HG03175 (cell line): Measurements from ENCODE around the gene FSTL4.
"Not testable (repeated sequence)": the region's sequence is repeated elsewhere in the genome, so short reads cannot be mapped to it uniquely, and the experiment has no call there.

Experiments
- ATAC-seq: cut with Tn5 transposase; IDR thresholded peaks from one replicate; pipeline ENCODE4 v1.9.1; 2021; ENCODE audit warnings: mild to moderate bottlenecking, moderate library complexity; ENCODE audit not compliant: unreplicated experiment

Gene FSTL4

GRCh38 chr5:133559960-133560359, 52.4 kb downstream of the FSTL4 start:
- ATAC-seq = no peak

- no peak for ATAC-seq
Observed at GRCh38 chr5:133556551-133556950, 55.8 kb downstream of the FSTL4 start.

- ATAC-seq = no peak
Observed at GRCh38 chr5:133554279-133554678, 58.1 kb downstream of the FSTL4 start.

- ATAC-seq = peak; percentile 69
Observed at GRCh38 chr5:133552925-133553525, 59.3 kb downstream of the FSTL4 start.

- no peak for ATAC-seq
Observed at GRCh38 chr5:133546500-133546899, 65.8 kb downstream of the FSTL4 start.

- ATAC-seq = no peak
Observed at GRCh38 chr5:133544346-133544745, 68.0 kb downstream of the FSTL4 start.

- ATAC-seq = no peak
Observed at GRCh38 chr5:133539818-133540217, 72.5 kb downstream of the FSTL4 start.

GRCh38 chr5:133538718-133539117, 73.6 kb downstream of the FSTL4 start:
- no peak for ATAC-seq

GRCh38 chr5:133535241-133535929, 77.0 kb downstream of the FSTL4 start:
- ATAC-seq = not testable (repeated sequence)

- no peak for ATAC-seq
Observed at GRCh38 chr5:133534566-133534965, 77.8 kb downstream of the FSTL4 start.

- no peak for ATAC-seq
Observed at GRCh38 chr5:133533541-133533940, 78.8 kb downstream of the FSTL4 start.

- ATAC-seq = no peak
Observed at GRCh38 chr5:133531594-133531993, 80.7 kb downstream of the FSTL4 start.

- peak; percentile 50 for ATAC-seq
Observed at GRCh38 chr5:133531178-133531577, 81.2 kb downstream of the FSTL4 start.

GRCh38 chr5:133530270-133530669, 82.1 kb downstream of the FSTL4 start:
- ATAC-seq = no peak

GRCh38 chr5:133528841-133529240, 83.5 kb downstream of the FSTL4 start:
- no peak for ATAC-seq

- ATAC-seq = no peak
Observed at GRCh38 chr5:133527311-133527710, 85.0 kb downstream of the FSTL4 start.

- no peak for ATAC-seq
Observed at GRCh38 chr5:133526368-133526767, 86.0 kb downstream of the FSTL4 start.

GRCh38 chr5:133525126-133525525, 87.2 kb downstream of the FSTL4 start:
- no peak for ATAC-seq

GRCh38 chr5:133524666-133525065, 87.7 kb downstream of the FSTL4 start:
- ATAC-seq = no peak

GRCh38 chr5:133523961-133524586, 88.3 kb downstream of the FSTL4 start:
- no peak for ATAC-seq

- no peak for ATAC-seq
Observed at GRCh38 chr5:133523013-133523658, 89.2 kb downstream of the FSTL4 start.

- no peak for ATAC-seq
Observed at GRCh38 chr5:133521801-133522200, 90.5 kb downstream of the FSTL4 start.
